ENCODE measurements around the gene INPP5B.

The INPP5B gene

GRCh38 chr1:37841652-37842051 lies 105.2 kb downstream of the INPP5B start:
- DNase-seq (ENCODE audit: extremely low read depth, low read depth): no peak
- TF ChIP-seq, protein P1, sequence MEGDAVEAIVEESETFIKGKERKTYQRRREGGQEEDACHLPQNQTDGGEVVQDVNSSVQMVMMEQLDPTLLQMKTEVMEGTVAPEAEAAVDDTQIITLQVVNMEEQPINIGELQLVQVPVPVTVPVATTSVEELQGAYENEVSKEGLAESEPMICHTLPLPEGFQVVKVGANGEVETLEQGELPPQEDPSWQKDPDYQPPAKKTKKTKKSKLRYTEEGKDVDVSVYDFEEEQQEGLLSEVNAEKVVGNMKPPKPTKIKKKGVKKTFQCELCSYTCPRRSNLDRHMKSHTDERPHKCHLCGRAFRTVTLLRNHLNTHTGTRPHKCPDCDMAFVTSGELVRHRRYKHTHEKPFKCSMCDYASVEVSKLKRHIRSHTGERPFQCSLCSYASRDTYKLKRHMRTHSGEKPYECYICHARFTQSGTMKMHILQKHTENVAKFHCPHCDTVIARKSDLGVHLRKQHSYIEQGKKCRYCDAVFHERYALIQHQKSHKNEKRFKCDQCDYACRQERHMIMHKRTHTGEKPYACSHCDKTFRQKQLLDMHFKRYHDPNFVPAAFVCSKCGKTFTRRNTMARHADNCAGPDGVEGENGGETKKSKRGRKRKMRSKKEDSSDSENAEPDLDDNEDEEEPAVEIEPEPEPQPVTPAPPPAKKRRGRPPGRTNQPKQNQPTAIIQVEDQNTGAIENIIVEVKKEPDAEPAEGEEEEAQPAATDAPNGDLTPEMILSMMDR (IDR thresholded peaks at IDR 0.05; ENCODE audit: low read depth, low read length, missing control alignments): no peak
- no peak overlapping the region for H3K4me3 ChIP-seq (replicated peaks; ENCODE audit: low read depth, low read length)

- no peak overlapping the region for H3K4me3 ChIP-seq (replicated peaks; ENCODE audit: low read depth, low read length)
- TF ChIP-seq, protein P1 (IDR thresholded peaks at IDR 0.05; ENCODE audit: low read depth, low read length, missing control alignments): no peak
- DNase-seq (ENCODE audit: extremely low read depth, low read depth): no peak
These were observed 106.1 kb downstream of the INPP5B start for GRCh38 chr1:37840711-37841110.

- DNase-seq (ENCODE audit: extremely low read depth, low read depth): no peak
- TF ChIP-seq, protein P1 (IDR thresholded peaks at IDR 0.05; ENCODE audit: low read depth, low read length, missing control alignments): no peak
- no peak overlapping the region for H3K4me3 ChIP-seq (replicated peaks; ENCODE audit: low read depth, low read length)
These were observed 107.2 kb downstream of the INPP5B start for GRCh38 chr1:37839676-37840075.

DNA sequence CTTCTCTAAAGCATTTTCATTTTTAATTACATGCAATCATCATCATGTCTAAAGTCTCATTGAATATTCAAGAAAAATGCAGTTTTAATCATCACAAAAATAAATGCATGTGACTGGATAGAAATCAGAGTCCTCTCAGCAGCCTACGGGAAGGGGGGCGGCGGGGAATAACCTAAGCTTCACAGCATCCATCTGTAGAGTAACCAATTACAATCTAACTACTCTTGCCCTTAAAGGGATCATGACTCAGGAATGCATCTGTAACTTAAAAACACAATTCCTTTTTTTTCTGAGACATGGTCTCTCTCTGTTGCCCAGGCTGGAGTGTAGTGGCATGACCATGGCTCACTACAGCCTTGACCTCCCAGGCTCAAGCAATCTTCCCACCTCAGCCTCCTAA lies 110.1 kb downstream of the INPP5B start:
- H3K4me3 ChIP-seq (replicated peaks; ENCODE audit: low read depth, low read length): no peak overlapping the region
- DNase-seq (ENCODE audit: extremely low read depth, low read depth): no peak
- TF ChIP-seq, protein P1 (IDR thresholded peaks at IDR 0.05; ENCODE audit: low read depth, low read length, missing control alignments): no peak

- no peak for DNase-seq (ENCODE audit: extremely low read depth, low read depth)
- H3K4me3 ChIP-seq (replicated peaks; ENCODE audit: low read depth, low read length): no peak overlapping the region
- TF ChIP-seq, protein P1 (IDR thresholded peaks at IDR 0.05; ENCODE audit: low read depth, low read length, missing control alignments): no peak
These were observed 115.0 kb downstream of the INPP5B start for GRCh38 chr1:37831809-37832208.

DNA sequence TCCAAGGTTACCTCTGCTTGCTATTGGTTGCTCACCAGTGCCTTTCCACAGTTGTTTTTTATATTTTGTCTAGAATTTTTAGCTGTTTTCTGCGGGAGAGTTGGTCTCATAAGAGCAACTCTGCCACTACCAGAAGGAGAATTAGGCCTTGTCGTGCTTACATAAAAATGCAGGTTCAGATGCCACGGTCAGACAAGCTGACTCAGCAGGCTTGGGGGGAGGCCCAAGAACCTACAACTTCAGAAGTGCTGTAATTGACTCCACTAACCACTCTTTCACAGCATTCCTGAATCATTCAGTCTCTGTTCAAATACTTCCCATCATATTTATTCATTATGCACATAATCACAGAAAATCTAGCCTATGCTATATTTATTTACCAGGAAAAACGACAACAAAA lies 115.7 kb downstream of the INPP5B start:
- TF ChIP-seq, protein P1 (IDR thresholded peaks at IDR 0.05; ENCODE audit: low read depth, low read length, missing control alignments): no peak
- H3K4me3 ChIP-seq (replicated peaks; ENCODE audit: low read depth, low read length): no peak overlapping the region
- no peak for DNase-seq (ENCODE audit: extremely low read depth, low read depth)

GRCh38 chr1:37828410-37829074 lies 118.3 kb downstream of the INPP5B start:
- no peak overlapping the region for H3K4me3 ChIP-seq (replicated peaks; ENCODE audit: low read depth, low read length)
- no peak for DNase-seq (ENCODE audit: extremely low read depth, low read depth)
- TF ChIP-seq, protein P1 (IDR thresholded peaks at IDR 0.05; ENCODE audit: low read depth, low read length, missing control alignments): no peak

Data from HFF-Myc (cell line).